Renal cortex interstitium (tissue), 11 donors: Measurements from ENCODE around the gene SERINC4. TPM values are rescaled to one million over a fixed set of nuclear protein-coding genes. Genes with fewer than 3 reads are reported as not detected.

Source experiments
- DNase-seq, 11 donors: peaks; one replicate each; pipeline ENCODE4 v3.0.0-alpha.2; 2013; ENCODE audit warnings: low read depth in 9 of 11, low spot score in 4 of 11; ENCODE audit errors: extremely low read depth in 1 of 11
- polyA plus RNA-seq, 3 donors: library from polyadenylated mRNA; unstranded; fragments of 120-200 nt; gene quantifications; one replicate each; pipeline ENCODE4 v1.2.1, GENCODE V29; 2013; ENCODE audit not compliant: insufficient read length in 3 of 3

SERINC4 gene
- polyA plus RNA-seq, 3 donors = 0.20 to 0.49 (median 0.24) TPM

DNA sequence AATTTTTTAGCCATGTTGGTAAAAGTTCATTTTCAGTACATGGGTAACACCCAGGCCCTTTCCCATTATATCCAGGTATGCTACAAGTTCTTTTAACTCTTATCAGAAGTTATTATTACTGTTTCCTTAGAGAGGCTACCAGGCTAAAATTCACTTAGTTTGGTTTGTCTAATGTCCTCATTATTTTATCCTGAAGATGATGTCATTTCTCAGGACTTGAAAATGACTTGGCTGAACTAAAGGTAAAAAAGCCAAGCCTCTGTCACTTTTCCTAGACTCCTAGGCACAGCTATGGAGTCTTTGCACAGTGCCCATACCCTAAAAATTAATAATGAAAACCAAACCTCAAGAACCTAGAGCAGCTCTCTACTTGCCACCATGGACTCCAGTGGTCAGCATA, 27.4 kb downstream of the SERINC4 start:
- DNase-seq = no peak

DNA sequence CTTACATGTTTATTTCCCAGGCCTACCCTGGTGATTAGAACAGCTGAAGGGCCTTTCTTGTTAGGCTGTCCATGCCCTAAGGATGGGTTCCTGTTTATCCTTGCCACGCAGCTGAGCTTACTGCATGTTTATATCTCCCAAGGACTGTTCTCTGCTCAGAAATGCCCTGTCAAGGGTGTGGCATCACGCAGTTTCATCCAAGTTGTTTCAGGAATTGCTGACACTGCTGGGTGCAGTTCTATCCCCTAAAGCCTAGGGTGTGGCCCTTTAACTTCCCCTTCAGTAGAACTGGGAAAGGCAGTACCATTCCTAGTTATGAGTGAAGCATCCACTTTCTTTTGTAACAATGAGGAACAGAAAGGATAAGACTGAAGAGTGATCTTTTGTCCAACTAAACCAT, 28.2 kb downstream of the SERINC4 start:
- DNase-seq = no peak

GRCh38 chr15:43769584-43770228, 30.3 kb downstream of the SERINC4 start:
- DNase-seq = peak in 5 of 11 donors; percentile 7 to 45 (median 31)

GRCh38 chr15:43763819-43764446, 36.1 kb downstream of the SERINC4 start:
- DNase-seq = no peak

DNA sequence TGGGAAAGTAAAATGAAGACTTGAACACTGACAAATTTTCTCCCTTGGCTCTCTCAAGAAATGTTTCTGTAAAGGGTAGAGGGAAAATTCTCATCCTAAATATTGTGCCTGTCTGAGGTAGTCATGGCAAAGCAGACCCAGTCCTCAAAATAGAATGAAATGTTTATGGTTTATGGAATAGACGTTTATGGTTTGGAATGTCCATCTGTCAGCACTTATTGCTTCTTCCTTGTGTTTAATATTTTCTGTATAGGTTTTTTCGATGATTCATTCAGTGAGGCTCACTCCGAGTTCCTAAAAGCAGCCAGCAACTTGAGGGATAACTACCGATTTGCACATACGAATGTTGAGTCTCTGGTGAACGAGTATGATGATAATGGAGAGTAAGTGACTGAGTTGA, 37.2 kb downstream of the SERINC4 start:
- DNase-seq = no peak

GRCh38 chr15:43751885-43752284, 48.1 kb downstream of the SERINC4 start:
- DNase-seq = no peak

DNA sequence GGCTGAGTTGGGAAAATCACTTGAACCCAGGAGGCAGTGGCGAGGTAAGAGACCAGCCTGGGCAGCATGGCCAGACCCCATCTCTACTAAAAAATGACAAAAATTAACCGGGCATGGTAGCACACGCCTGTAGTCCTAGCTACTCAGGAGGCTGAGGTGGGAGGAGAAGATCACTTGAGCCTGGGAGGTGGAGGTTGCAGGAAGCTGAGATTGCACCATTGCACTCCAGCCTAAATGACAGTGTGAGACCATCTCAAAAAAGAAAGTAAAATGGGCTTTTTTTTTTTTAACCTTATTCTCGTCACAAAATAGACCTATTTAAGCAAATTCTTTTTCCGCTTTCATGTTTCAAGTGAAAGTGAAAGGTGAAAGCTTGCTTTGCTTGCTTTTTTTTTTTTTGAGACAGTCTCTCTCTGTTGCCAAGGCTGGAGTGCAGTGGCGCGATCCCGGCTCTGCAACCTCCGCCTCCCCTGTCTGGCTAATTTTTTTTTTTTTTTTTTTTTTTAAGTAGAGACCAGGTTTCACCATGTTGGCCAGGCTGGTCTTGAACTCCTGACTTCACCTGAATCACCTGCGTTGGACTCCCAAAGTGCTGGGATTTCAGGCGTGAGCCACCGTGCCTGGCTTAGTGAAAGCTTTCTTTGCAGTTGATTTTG, 50.2 kb downstream of the SERINC4 start:
- no peak for DNase-seq

- no peak for DNase-seq
Observed at GRCh38 chr15:43748376-43748775, 51.6 kb downstream of the SERINC4 start.

DNA sequence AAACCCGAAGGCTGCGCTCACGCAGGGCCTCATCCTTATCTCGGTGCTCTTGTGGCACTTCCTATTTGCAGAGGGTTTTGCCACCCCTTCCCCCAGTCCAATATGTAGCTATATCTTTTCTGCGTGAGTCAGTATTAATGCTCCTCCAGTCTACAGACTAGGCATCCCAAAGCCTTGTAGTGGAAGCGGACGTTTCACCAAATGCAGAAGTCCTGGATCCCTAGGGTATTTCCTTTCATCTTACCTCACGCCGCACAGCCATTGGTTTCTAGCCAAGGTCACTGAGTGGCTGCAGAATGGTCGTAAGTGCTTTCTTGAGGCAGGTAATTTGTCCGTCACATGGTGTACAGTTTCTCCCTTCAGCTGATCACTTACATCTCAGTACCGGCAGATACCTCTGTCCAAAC, 53.1 kb downstream of the SERINC4 start:
- peak in 10 of 11 donors; percentile 4 to 32 (median 15) for DNase-seq

GRCh38 chr15:43746245-43746902, 53.6 kb downstream of the SERINC4 start, which contains the start of gene PDIA3:
Gene PDIA3 (plus strand): TSS chr15:43746438. CDS start chr15:43746540, 102 bp downstream.
- DNase-seq = peak; percentile 79 to 91 (median 89)

Other genes with a start within 250 kb of the SERINC4 start
- gene PPIP5K1, start 210.0 kb downstream of the SERINC4 start, polyA plus RNA-seq = 10 to 100 TPM; 21.8 to 29.1 (median 27.3) TPM
- gene CKMT1B, start 206.2 kb downstream of the SERINC4 start, polyA plus RNA-seq = 1 to 10 TPM; 1.4 to 3.8 (median 2.3) TPM
- gene STRC, start 181.4 kb downstream of the SERINC4 start, polyA plus RNA-seq = 1 to 10 TPM in 2 of 3 donors, under 1 TPM in 1; 0.59 to 1.6 (median 1.4) TPM
- gene CATSPER2, start 151.4 kb downstream of the SERINC4 start, polyA plus RNA-seq = 1 to 10 TPM; 4.3 to 9.7 (median 5.2) TPM
- gene CKMT1A, start 106.4 kb downstream of the SERINC4 start, polyA plus RNA-seq = 1 to 10 TPM; 1.6 to 3.7 (median 2.3) TPM
- gene PDIA3, start 53.8 kb downstream of the SERINC4 start, polyA plus RNA-seq = 100 to 1,000 TPM; 527 to 619 (median 615) TPM
- 1 to 10 TPM; 2.9 to 4.2 (median 3.3) TPM for gene ELL3, start 23.3 kb downstream of the SERINC4 start, polyA plus RNA-seq
- 100 to 1,000 TPM; 579 to 694 (median 641) TPM for gene SERF2, start 7.9 kb downstream of the SERINC4 start, polyA plus RNA-seq
- gene HYPK, start 379 bp upstream of the SERINC4 start, polyA plus RNA-seq = 10 to 100 TPM in 2 of 3 donors, 1 to 10 TPM in 1; 10.0 to 25.8 (median 10.9) TPM
- 10 to 100 TPM; 59.0 to 73.7 (median 69.7) TPM for gene MFAP1, start 24.5 kb upstream of the SERINC4 start, polyA plus RNA-seq
- 10 to 100 TPM; 12.2 to 18.1 (median 16.7) TPM for gene WDR76, start 26.8 kb upstream of the SERINC4 start, polyA plus RNA-seq